ENCODE measurements around the gene TSSC4. TPM values are rescaled to one million over a fixed set of nuclear protein-coding genes. Genes with fewer than 3 reads are reported as not detected.

The TSSC4 gene
- total RNA-seq, 2 experiments from 2014 or later, result 40.4 to 50.9 TPM

DNA sequence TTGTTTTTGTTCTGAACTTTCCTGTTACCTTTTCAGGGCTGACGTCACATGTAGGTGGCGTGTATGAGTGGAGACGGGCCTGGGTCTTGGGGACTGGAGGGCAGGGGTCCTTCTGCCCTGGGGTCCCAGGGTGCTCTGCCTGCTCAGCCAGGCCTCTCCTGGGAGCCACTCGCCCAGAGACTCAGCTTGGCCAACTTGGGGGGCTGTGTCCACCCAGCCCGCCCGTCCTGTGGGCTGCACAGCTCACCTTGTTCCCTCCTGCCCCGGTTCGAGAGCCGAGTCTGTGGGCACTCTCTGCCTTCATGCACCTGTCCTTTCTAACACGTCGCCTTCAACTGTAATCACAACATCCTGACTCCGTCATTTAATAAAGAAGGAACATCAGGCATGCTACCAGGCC lies 3.5 kb upstream of the TSSC4 start:
- Histone ChIP-seq H4K20me1 (ENCODE audit: insufficient read depth, low read length) (peaks cover 8% of the 10 kb centered on the region), H3K79me2 (ENCODE audit: insufficient read depth, low read depth, low read length) (peaks cover 26% of the 10 kb centered on the region), H3K27ac (ENCODE audit: low read depth, low read length, poor library complexity, severe bottlenecking) (no peak overlapping the region), H3K4me2 (ENCODE audit: low read length) (no peak overlapping the region), H3K36me3 (ENCODE audit: insufficient read depth, low read length) (peaks cover 80% of the 10 kb centered on the region), H2AFZ (ENCODE audit: low read length) (no peak overlapping the region), H3K9me3 (ENCODE audit: low read length) (no peaks in the 10 kb centered on the region), H3K4me3 (ENCODE audit: low read depth, low read length, poor library complexity, severe bottlenecking) (no peak overlapping the region), H3K9me2 (ENCODE audit: insufficient read depth, low read length) (no peaks in the 10 kb centered on the region), H3K4me1 (ENCODE audit: insufficient read depth, low read length, poor library complexity, severe bottlenecking) (peaks cover 53% of the 10 kb centered on the region)
- no peak for DNase-seq (ENCODE audit: low spot score)
- ChIA-PET CTCF (ENCODE audit: unreplicated experiment) (no interaction called here), POLR2A (no interaction called here)
- intact Hi-C loops (cut with micrococcal nuclease; ENCODE audit: unreplicated experiment), result no loop called here
- BruUV-seq (replicated peaks), result TSS peak; percentile 86
- TF ChIP-seq, protein P1, sequence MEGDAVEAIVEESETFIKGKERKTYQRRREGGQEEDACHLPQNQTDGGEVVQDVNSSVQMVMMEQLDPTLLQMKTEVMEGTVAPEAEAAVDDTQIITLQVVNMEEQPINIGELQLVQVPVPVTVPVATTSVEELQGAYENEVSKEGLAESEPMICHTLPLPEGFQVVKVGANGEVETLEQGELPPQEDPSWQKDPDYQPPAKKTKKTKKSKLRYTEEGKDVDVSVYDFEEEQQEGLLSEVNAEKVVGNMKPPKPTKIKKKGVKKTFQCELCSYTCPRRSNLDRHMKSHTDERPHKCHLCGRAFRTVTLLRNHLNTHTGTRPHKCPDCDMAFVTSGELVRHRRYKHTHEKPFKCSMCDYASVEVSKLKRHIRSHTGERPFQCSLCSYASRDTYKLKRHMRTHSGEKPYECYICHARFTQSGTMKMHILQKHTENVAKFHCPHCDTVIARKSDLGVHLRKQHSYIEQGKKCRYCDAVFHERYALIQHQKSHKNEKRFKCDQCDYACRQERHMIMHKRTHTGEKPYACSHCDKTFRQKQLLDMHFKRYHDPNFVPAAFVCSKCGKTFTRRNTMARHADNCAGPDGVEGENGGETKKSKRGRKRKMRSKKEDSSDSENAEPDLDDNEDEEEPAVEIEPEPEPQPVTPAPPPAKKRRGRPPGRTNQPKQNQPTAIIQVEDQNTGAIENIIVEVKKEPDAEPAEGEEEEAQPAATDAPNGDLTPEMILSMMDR (conservative IDR thresholded peaks at IDR 0.05; ENCODE audit: low read length), result no peak
- no peak for TF ChIP-seq EZH2phosphoT487 (IDR thresholded peaks at IDR 0.05; ENCODE audit: borderline replicate concordance, low read depth, low read length)

DNA sequence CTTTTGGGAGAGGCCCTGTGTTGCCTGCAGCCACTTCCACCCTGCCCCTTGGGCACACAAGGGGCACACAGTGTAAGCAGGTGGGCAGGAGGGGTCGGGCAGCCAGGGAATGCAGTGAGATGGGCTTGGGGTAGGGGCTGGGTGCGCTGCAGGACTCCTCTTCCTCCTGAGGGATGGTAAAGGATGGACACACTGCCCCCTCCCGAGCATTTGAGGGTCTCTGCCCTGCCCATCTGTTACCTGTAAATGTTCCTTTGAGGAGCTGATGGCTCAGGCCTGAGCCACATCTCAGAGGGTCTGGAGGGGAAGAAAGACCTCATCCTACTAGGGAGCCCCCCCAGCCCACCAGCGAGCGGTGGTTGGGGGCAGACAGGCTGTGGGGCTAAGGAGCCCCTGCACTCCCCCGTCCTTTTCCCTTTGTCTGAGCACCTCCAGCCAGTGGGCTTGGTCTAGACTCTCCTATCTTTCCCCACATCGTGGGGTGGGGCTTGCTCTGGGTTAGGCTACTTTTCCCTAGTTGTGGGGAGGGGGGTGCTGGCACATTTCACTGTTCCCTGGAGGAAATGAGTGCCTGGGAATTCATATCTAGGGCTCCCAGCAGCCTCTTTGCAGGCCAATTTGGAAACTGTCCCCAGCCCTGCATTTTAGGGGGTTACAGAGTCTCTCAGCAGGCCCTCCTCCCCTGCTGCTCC lies 1.7 kb upstream of the TSSC4 start:
- CTCF ChIA-PET (ENCODE audit: unreplicated experiment), result interaction anchor here (0.6 to 0.9 kb wide), 3 partner anchors 11 to 93 kb away, joined by 3 to 4 read pairs (median 3); no protein-coding TSS in a partner anchor
- no peak overlapping the region for H2AFZ ChIP-seq (ENCODE audit: low read length)

More for the DNA sequence above, 1.7 kb upstream of the TSSC4 start:
- TF ChIP-seq EZH2phosphoT487 (IDR thresholded peaks at IDR 0.05; ENCODE audit: borderline replicate concordance, low read depth, low read length), result no peak
- TF ChIP-seq, protein P1 (conservative IDR thresholded peaks at IDR 0.05; ENCODE audit: low read length), result peak; percentile 67
- Histone ChIP-seq H3K9me2 (ENCODE audit: insufficient read depth, low read length) (no peaks in the 10 kb centered on the region), H3K27ac (ENCODE audit: low read depth, low read length, poor library complexity, severe bottlenecking) (peak overlapping the region; percentile 80), H3K9me3 (ENCODE audit: low read length) (no peaks in the 10 kb centered on the region), H4K20me1 (ENCODE audit: insufficient read depth, low read length) (peaks cover 6% of the 10 kb centered on the region), H3K4me1 (ENCODE audit: insufficient read depth, low read length, poor library complexity, severe bottlenecking) (peaks cover 35% of the 10 kb centered on the region), H3K4me2 (ENCODE audit: low read length) (peak overlapping the region; percentile 88), H3K79me2 (ENCODE audit: insufficient read depth, low read depth, low read length) (peaks cover 22% of the 10 kb centered on the region), H3K4me3 (ENCODE audit: low read depth, low read length, poor library complexity, severe bottlenecking) (peak overlapping the region; percentile 77), H3K36me3 (ENCODE audit: insufficient read depth, low read length) (peaks cover 80% of the 10 kb centered on the region)
- no TSS peak for BruUV-seq (replicated peaks)
- no peak for DNase-seq (ENCODE audit: low spot score)
- POLR2A ChIA-PET, result interaction anchor here (1.3 to 1.9 kb wide), 2 partner anchors 21 to 93 kb away, joined by 4 to 7 read pairs; no protein-coding TSS in a partner anchor
- intact Hi-C loops (cut with micrococcal nuclease; ENCODE audit: unreplicated experiment), result no loop called here

Measured in OCI-LY7 (cell line).